Gastrocnemius medialis (tissue), 4 donors: ENCODE data around the gene STX10. TPM values are rescaled to one million over a fixed set of nuclear protein-coding genes. Genes with fewer than 3 reads are reported as not detected.

Experiments used
- ATAC-seq, 2 donors: fragments of 150-250 bp; one replicate each; pipeline ENCODE4 v1.9.1; 2016
- DNase-seq, 2 donors: peaks; one replicate each; pipeline ENCODE4 v3.0.0-alpha.2; 2019
- H3K27ac ChIP-seq, 4 donors: fragments of 200-600 bp; sonication (generic); 1 replicate in 1 of 4; 2 replicates in 3 of 4; pipeline ENCODE4 v1.5.1; 2016 to 2018; ENCODE audit warnings: mild to moderate bottlenecking in 2 of 4, moderate library complexity in 1 of 4
- H3K27me3 ChIP-seq, 3 donors: fragments of 200-600 bp; sonication (generic) in 2 of 3; 1 replicate in 1 of 3; 2 replicates in 2 of 3; pipeline versions ENCODE4 v1.5.1 to v1.6.0; 2016 to 2019; ENCODE audit warnings: mild to moderate bottlenecking in 1 of 3, moderate library complexity in 1 of 3
- H3K36me3 ChIP-seq, 2 donors: fragments of 200-600 bp; sonication (generic) in 1 of 2; one replicate each; pipeline ENCODE4 v1.5.1; 2017 to 2018
- H3K4me1 ChIP-seq, 2 donors: fragments of 200-600 bp; sonication (generic) in 1 of 2; one replicate each; pipeline ENCODE4 v1.5.1; 2016 to 2017; ENCODE audit warnings: mild to moderate bottlenecking in 2 of 2
- H3K4me3 ChIP-seq, 4 donors: fragments of 200-600 bp; sonication (generic) in 3 of 4; 1 replicate in 1 of 4; 2 replicates in 3 of 4; pipeline ENCODE4 v1.5.1; 2016 to 2019; ENCODE audit warnings: mild to moderate bottlenecking in 2 of 4
- H3K9me3 ChIP-seq, 3 donors: fragments of 200-600 bp; sonication (generic) in 2 of 3; 1 replicate in 1 of 3; 2 replicates in 2 of 3; pipeline ENCODE4 v1.5.1; 2016 to 2019
- CTCF ChIP-seq, 5 experiments: fragments of 450-650 bp in 3 of 5; fragments of 200-600 bp in 2 of 5; sonication (generic) in 2 of 5; IDR thresholded peaks in 4 of 5; conservative IDR thresholded peaks in 1 of 5; 1 replicate in 4 of 5; 2 replicates in 1 of 5; pipeline ENCODE4 v1.5.1; 2016 to 2019; ENCODE audit warnings: antibody characterized with exemption in 5 of 5, mild to moderate bottlenecking in 3 of 5, moderate library complexity in 3 of 5
- POLR2A ChIP-seq, 2 donors: fragments of 450-650 bp; IDR thresholded peaks; one replicate each; pipeline ENCODE4 v1.6.1; 2017; ENCODE audit warnings: antibody characterized with exemption in 2 of 2, mild to moderate bottlenecking in 2 of 2, moderate library complexity in 2 of 2
- in situ Hi-C, 4 donors: fragments of 200-750 bp; cut with MboI; loops; one replicate each; pipeline versions ENCODE4 v1.15.0 to v1.8.0; 2017; ENCODE audit warnings: low sequenced_read_pairs in 4 of 4
- intact Hi-C: fragments of 100-400 bp; cut with DNase I; formaldehyde crosslinking; loops from one replicate; pipeline ENCODE4 v1.15.1; 2023; ENCODE audit warnings: low total_unique reads
- total RNA-seq, 4 donors: library from RNA; depleted of rRNA; stranded (reverse); fragments of >200 nt; gene quantifications; one replicate each; pipeline versions ENCODE4 v1.1.0 to v1.2.3, GENCODE V29; 2016

Gene STX10
- total RNA-seq, 4 donors from 2014 or later = 16.5 to 40.7 (median 33.4) TPM

GRCh38 chr19:13133241-13133870 is 16.8 kb downstream of the STX10 start:
- intact Hi-C loops = no loop called here
- H3K27me3 ChIP-seq = no peaks in the 10 kb centered on the region
- no peak overlapping the region for H3K4me3 ChIP-seq
- in situ Hi-C loops = no loop called here
- H3K27ac ChIP-seq = peak overlapping the region in 3 of 4 donors; percentile 38 to 62 (median 48)
- DNase-seq (no peak), ATAC-seq (no peak)
- H3K36me3 ChIP-seq = peaks cover 0 to 32% of the 10 kb centered on the region in 2 donors
- H3K4me1 ChIP-seq = peaks cover 0 to 13% of the 10 kb centered on the region in 2 donors
- no peak for TF ChIP-seq CTCF (IDR thresholded peaks at IDR 0.05 in 4 of 5, conservative IDR thresholded peaks at IDR 0.05 in 1 of 5)
- TF ChIP-seq POLR2A (IDR thresholded peaks at IDR 0.05) = no peak
- H3K9me3 ChIP-seq = no peaks in the 10 kb centered on the region

- Histone ChIP-seq H3K9me3 (no peaks in the 10 kb centered on the region), H3K36me3 (peaks cover 0 to 25% of the 10 kb centered on the region in 2 donors), H3K27me3 (no peaks in the 10 kb centered on the region), H3K27ac (peak overlapping the region in 3 of 4 donors; percentile 38 to 62 (median 48)), H3K4me1 (peaks cover 0 to 16% of the 10 kb centered on the region in 2 donors), H3K4me3 (no peak overlapping the region)
- in situ Hi-C loops (no loop called here), intact Hi-C loops (no loop called here)
- DNase-seq = no peak
- ATAC-seq = no peak
- TF ChIP-seq POLR2A (IDR thresholded peaks at IDR 0.05) = no peak
- no peak for TF ChIP-seq CTCF (IDR thresholded peaks at IDR 0.05 in 4 of 5, conservative IDR thresholded peaks at IDR 0.05 in 1 of 5)
Observed at GRCh38 chr19:13132471-13133180, 17.5 kb downstream of the STX10 start.

- in situ Hi-C loops (no loop called here), intact Hi-C loops (no loop called here)
- Histone ChIP-seq H3K9me3 (no peaks in the 10 kb centered on the region), H3K36me3 (peaks cover 0 to 8% of the 10 kb centered on the region in 2 donors), H3K27me3 (no peaks in the 10 kb centered on the region), H3K27ac (no peak overlapping the region), H3K4me3 (no peak overlapping the region), H3K4me1 (peaks cover 0 to 19% of the 10 kb centered on the region in 2 donors)
- DNase-seq = no peak
- no peak for ATAC-seq
- TF ChIP-seq POLR2A (IDR thresholded peaks at IDR 0.05) (no peak), CTCF (IDR thresholded peaks at IDR 0.05 in 4 of 5, conservative IDR thresholded peaks at IDR 0.05 in 1 of 5) (no peak)
Observed at GRCh38 chr19:13130886-13131490, 19.2 kb downstream of the STX10 start.

- intact Hi-C loops (no loop called here), in situ Hi-C loops (no loop called here)
- no peak for ATAC-seq
Observed at GRCh38 chr19:13129384-13129783, 20.8 kb downstream of the STX10 start.

More at GRCh38 chr19:13129384-13129783, 20.8 kb downstream of the STX10 start:
- Histone ChIP-seq H3K9me3 (no peaks in the 10 kb centered on the region), H3K27ac (no peak overlapping the region), H3K36me3 (no peaks in the 10 kb centered on the region), H3K4me3 (no peak overlapping the region), H3K4me1 (peaks cover 0 to 10% of the 10 kb centered on the region in 2 donors), H3K27me3 (no peaks in the 10 kb centered on the region)
- no peak for TF ChIP-seq POLR2A (IDR thresholded peaks at IDR 0.05)
- no peak for TF ChIP-seq CTCF (IDR thresholded peaks at IDR 0.05 in 4 of 5, conservative IDR thresholded peaks at IDR 0.05 in 1 of 5)
- DNase-seq = no peak
